Activated CD8-positive, alpha-beta T cell treated with anti-CD3 and anti-CD28 coated beads for 36 hours (primary cell): ENCODE data around the gene OR9G4. TPM values are rescaled to one million over a fixed set of nuclear protein-coding genes. Genes with fewer than 3 reads are reported as not detected.

Experiments
- ATAC-seq: fragments of 200-7000 bp; cut with Tn5 transposase; one replicate; pipeline ENCODE4 v1.10.0; 2021; ENCODE audit warnings: mild to moderate bottlenecking, moderate library complexity
- CTCF ChIA-PET: fragments of 350-600 bp; sonication (Branson Sonifier 250); formaldehyde crosslinking; loops from one replicate; lab custom pipeline; 2021; ENCODE audit warnings: antibody characterized with exemption; lab: Charles Lee
- POLR2A ChIA-PET: fragments of 350-600 bp; sonication (Branson Sonifier 250); formaldehyde crosslinking; loops from one replicate; lab custom pipeline; 2021; ENCODE audit warnings: antibody characterized with exemption; lab: Charles Lee
- DNase-seq: peaks from one replicate; pipeline ENCODE4 v3.0.0-alpha.2; 2020
- H3K27ac Mint-ChIP-seq: one replicate; pipeline ENCODE4 v1.8.0; 2021; ENCODE audit warnings: mild to moderate bottlenecking, mixed read lengths
- H3K27me3 Mint-ChIP-seq: one replicate; pipeline ENCODE4 v1.8.0; 2021; ENCODE audit warnings: mixed read lengths
- H3K36me3 Mint-ChIP-seq: one replicate; pipeline ENCODE4 v1.8.0; 2021; ENCODE audit warnings: low read depth, mixed read lengths
- H3K4me1 Mint-ChIP-seq: one replicate; pipeline ENCODE4 v1.8.0; 2021; ENCODE audit warnings: low read depth, mixed read lengths
- H3K4me3 Mint-ChIP-seq: one replicate; pipeline ENCODE4 v1.8.0; 2021; ENCODE audit warnings: mild to moderate bottlenecking, moderate library complexity, mixed read lengths
- H3K9me3 Mint-ChIP-seq: one replicate; pipeline ENCODE4 v1.8.0; 2021; ENCODE audit warnings: mixed read lengths
- CTCF ChIP-seq: fragments of 200-600 bp; IDR thresholded peaks from one replicate; pipeline ENCODE4 v1.8.0; 2022; ENCODE audit warnings: antibody characterized with exemption, mild to moderate bottlenecking
- intact Hi-C: fragments of 100-400 bp; cut with micrococcal nuclease; formaldehyde crosslinking; loops from one replicate; pipeline ENCODE4 v1.10.0; 2022
- total RNA-seq, 2 experiments: library from RNA; stranded (reverse); gene quantifications; one replicate each; pipeline ENCODE4 v1.2.3, GENCODE V29; 2021

OR9G4 gene
- total RNA-seq, 2 experiments from 2014 or later = not detected

DNA sequence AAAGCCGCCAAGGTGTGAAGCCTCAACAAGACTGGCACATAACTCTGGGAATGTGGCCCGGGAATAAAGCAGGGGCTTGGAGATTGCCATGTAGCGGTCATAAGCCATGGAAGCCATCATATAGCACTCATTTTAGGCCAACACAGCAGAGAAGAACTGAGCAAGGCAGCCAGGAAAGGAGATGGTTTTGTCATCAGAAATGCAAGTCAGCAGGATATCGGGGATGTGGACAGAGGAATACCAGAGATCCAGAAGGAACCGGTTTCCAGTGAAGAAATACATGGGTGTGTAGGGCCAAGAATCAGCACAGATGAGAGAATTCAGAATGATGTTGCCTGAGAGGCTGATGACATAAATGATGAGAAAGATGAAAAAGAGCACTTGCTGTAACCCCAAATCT, 3.0 kb upstream of the OR9G4 start:
- no peak overlapping the region for H3K4me3 Mint-ChIP-seq
- no peak overlapping the region for H3K27ac Mint-ChIP-seq
- ATAC-seq (no peak), DNase-seq (no peak)
- no peak for TF ChIP-seq CTCF
- POLR2A ChIA-PET = no interaction called here
- intact Hi-C loops = no loop called here
- H3K4me1 Mint-ChIP-seq = no peaks in the 10 kb centered on the region
- CTCF ChIA-PET = no interaction called here
- no peaks in the 10 kb centered on the region for H3K27me3 Mint-ChIP-seq
- H3K36me3 Mint-ChIP-seq = no peaks in the 10 kb centered on the region
- H3K9me3 Mint-ChIP-seq = peaks cover 2% of the 10 kb centered on the region

DNA sequence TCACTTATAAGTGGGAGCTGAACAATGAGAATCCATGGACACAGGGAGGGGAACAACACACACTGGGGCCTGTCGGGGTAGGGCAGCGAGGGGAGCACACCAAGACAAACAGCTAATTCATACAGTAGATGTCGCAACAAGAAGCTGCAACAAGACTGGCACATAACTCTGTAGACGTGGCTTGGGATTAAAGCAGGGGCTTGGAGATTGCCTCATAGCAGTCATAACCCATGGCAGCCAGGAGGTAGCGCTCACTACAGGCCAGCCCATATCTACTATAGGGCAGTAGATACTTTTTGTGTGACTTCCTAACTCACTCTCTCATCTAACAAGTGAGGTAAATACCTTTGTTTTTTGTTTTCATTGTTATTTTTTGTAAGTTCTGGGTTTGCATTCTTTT, 1.7 kb upstream of the OR9G4 start:
- CTCF ChIA-PET = no interaction called here
- ATAC-seq = no peak
- Mint-ChIP-seq H3K27ac (no peak overlapping the region), H3K4me3 (no peak overlapping the region), H3K9me3 (peaks cover 2% of the 10 kb centered on the region), H3K27me3 (no peaks in the 10 kb centered on the region), H3K4me1 (no peaks in the 10 kb centered on the region), H3K36me3 (no peaks in the 10 kb centered on the region)
- no peak for DNase-seq
- TF ChIP-seq CTCF = no peak
- intact Hi-C loops = no loop called here
- POLR2A ChIA-PET = no interaction called here

GRCh38 chr11:56740886-56741285, 7.6 kb downstream of the OR9G4 start:
- ChIA-PET CTCF (interaction anchor here (1.5 kb wide), 1 partner anchor 12 kb away, joined by 4 read pairs; no protein-coding TSS in a partner anchor), POLR2A (interaction anchor here (0.8 kb wide), 1 partner anchor 12 kb away, joined by 3 read pairs; no protein-coding TSS in a partner anchor)
- H3K4me1 Mint-ChIP-seq = no peaks in the 10 kb centered on the region
- H3K4me3 Mint-ChIP-seq = no peak overlapping the region
- H3K36me3 Mint-ChIP-seq = no peaks in the 10 kb centered on the region
- no peaks in the 10 kb centered on the region for H3K27me3 Mint-ChIP-seq
- DNase-seq (no peak), ATAC-seq (no peak)
- peaks cover 3% of the 10 kb centered on the region for H3K9me3 Mint-ChIP-seq
- TF ChIP-seq CTCF = no peak
- intact Hi-C loops = no loop called here
- H3K27ac Mint-ChIP-seq = no peak overlapping the region

GRCh38 chr11:56740107-56740506, 8.4 kb downstream of the OR9G4 start:
- TF ChIP-seq CTCF = no peak
- CTCF ChIA-PET = no interaction called here
- ATAC-seq (no peak), DNase-seq (no peak)
- Mint-ChIP-seq H3K36me3 (no peaks in the 10 kb centered on the region), H3K4me1 (no peaks in the 10 kb centered on the region), H3K27ac (no peak overlapping the region), H3K4me3 (no peak overlapping the region), H3K27me3 (no peaks in the 10 kb centered on the region), H3K9me3 (peaks cover 4% of the 10 kb centered on the region)
- POLR2A ChIA-PET = no interaction called here
- intact Hi-C loops = no loop called here

- no peaks in the 10 kb centered on the region for H3K9me3 Mint-ChIP-seq
- H3K36me3 Mint-ChIP-seq = no peaks in the 10 kb centered on the region
- DNase-seq = no peak
- no peak overlapping the region for H3K27ac Mint-ChIP-seq
- H3K4me3 Mint-ChIP-seq = no peak overlapping the region
- H3K4me1 Mint-ChIP-seq = no peaks in the 10 kb centered on the region
- intact Hi-C loops = no loop called here
- no peak for TF ChIP-seq CTCF
- CTCF ChIA-PET = no interaction called here
- H3K27me3 Mint-ChIP-seq = no peaks in the 10 kb centered on the region
- POLR2A ChIA-PET = no interaction called here
- no peak for ATAC-seq
Measured at GRCh38 chr11:56720513-56720912, 28.0 kb downstream of the OR9G4 start.
